Kidney tubule cell (primary cell): ENCODE results near the gene NPHS2.

Experiments used
- DNase-seq: peaks from one replicate; pipeline ENCODE4 v3.0.0-alpha.2; 2018; ENCODE audit warnings: low spot score

The NPHS2 gene

GRCh38 chr1:179575497-179576314 lies at the start of gene NPHS2:
Gene NPHS2, minus strand, starts transcription at chr1:179575948. Its CDS starts 84 bp downstream, at chr1:179575864.
- no peak for DNase-seq

- DNase-seq, result no peak
Observed at GRCh38 chr1:179612361-179612760, 36.6 kb upstream of the NPHS2 start.

GRCh38 chr1:179601093-179601492 lies 25.3 kb upstream of the NPHS2 start:
- no peak for DNase-seq

- peak; percentile 59 for DNase-seq
Observed at GRCh38 chr1:179599623-179600249, 24.0 kb upstream of the NPHS2 start.

GRCh38 chr1:179598631-179599030 lies 22.9 kb upstream of the NPHS2 start:
- DNase-seq, result no peak

- peak; percentile 25 for DNase-seq
Observed at GRCh38 chr1:179591592-179592580, 16.1 kb upstream of the NPHS2 start, which contains the start of gene TDRD5. Gene TDRD5, plus strand, starts transcription at chr1:179591832. Its CDS starts 784 bp downstream, at chr1:179592616.

GRCh38 chr1:179591253-179591591 lies 15.5 kb upstream of the NPHS2 start:
- no peak for DNase-seq

GRCh38 chr1:179590671-179591070 lies 14.9 kb upstream of the NPHS2 start:
- DNase-seq, result no peak

GRCh38 chr1:179589509-179589908 lies 13.8 kb upstream of the NPHS2 start:
- DNase-seq, result peak; percentile 88

- peak; percentile 13 for DNase-seq
Observed at GRCh38 chr1:179588425-179589024, 12.8 kb upstream of the NPHS2 start.

- no peak for DNase-seq
Observed at GRCh38 chr1:179587336-179587735, 11.6 kb upstream of the NPHS2 start.

- peak; percentile 68 for DNase-seq
Observed at GRCh38 chr1:179586107-179586823, 10.5 kb upstream of the NPHS2 start.

GRCh38 chr1:179583771-179584320 lies 8.1 kb upstream of the NPHS2 start:
- DNase-seq, result no peak

GRCh38 chr1:179576509-179576908 lies 761 bp upstream of the NPHS2 start:
- no peak for DNase-seq

GRCh38 chr1:179558078-179558477 lies 17.7 kb downstream of the NPHS2 start:
- DNase-seq, result no peak

- no peak for DNase-seq
Observed at GRCh38 chr1:179554427-179554826, 21.3 kb downstream of the NPHS2 start.

- peak; percentile 38 for DNase-seq
Observed at GRCh38 chr1:179550746-179551682, 24.7 kb downstream of the NPHS2 start.

- DNase-seq, result no peak
Observed at GRCh38 chr1:179549368-179549700, 26.4 kb downstream of the NPHS2 start.

- DNase-seq, result no peak
Observed at GRCh38 chr1:179548666-179549367, 26.9 kb downstream of the NPHS2 start.
